Measurements from ENCODE around the gene RPN2.
A peak's percentile ranks its signal among the peaks of the same experiment; 100 is the strongest.
"Not testable (repeated sequence)": the region's sequence is repeated elsewhere in the genome, so short reads cannot be mapped to it uniquely, and the experiment has no call there.

RPN2 gene

DNA sequence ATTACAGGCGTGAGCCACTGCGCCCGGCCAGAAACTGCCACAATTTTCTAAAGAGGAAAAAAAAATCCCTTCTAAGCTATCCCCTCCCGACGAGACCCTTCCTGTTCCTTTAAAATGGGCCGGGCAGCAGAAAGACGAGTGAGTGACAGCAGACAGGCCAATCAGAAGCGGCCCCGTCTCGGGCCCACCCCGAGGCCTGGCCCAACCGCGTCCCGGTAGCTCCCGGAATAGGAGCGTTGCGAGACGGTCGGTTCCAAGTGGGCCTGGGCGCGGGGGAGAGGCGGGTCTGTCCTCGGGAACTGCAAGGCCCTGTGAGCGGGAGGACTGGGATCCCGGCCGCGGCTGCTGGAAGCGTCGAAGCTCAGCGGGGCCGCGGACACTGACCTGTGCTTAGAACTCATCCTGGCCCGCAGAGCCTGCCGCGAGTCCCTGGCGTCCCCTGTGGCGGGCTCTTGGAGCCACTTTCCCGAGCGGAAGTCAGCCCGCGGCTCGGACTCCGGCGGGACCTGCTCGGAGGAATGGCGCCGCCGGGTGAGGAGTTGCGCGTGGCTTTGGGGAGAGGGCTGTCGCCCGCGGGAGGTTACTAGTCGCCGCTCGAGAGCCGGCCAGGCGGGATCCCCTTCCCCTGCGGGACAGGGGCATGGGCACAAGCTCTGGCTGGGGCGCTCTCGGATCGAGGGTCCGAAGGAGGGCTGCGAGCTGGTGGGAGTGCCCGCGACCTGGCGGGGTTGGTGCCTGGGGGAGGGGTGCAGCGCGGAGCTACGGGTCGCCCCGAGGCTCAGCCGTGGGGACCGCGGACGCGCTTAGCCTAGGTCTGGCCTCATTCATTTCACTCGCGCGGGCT, at the start of gene RPN2, which contains the start of gene MROH8:
Gene RPN2, plus strand, starts transcription at position 492 of the 844 bp plus-strand sequence. Its CDS starts 27 bp downstream, at position 519.
Gene MROH8, minus strand, starts transcription at position 710 of the 844 bp plus-strand sequence.
- DNase-seq, result peak; percentile 95

DNA sequence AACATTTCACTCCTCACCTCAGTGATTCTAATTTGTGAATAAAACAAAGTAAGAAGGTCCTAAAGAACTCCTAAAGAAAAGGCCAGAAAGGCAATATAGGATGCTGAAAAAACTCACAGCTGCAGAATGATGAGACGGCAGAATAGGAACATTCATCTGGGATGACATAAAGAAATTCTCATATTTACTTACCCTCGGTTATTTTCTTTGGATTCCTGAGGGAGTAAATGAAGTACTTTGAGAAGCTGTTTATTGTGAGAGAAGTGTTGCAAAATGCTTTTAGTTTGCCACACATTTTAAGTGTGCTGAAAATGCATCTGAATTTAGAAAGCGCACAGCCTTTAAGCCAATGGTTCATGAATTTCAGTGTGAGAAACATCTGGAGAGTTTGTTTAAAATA, 47.6 kb upstream of the RPN2 start:
- DNase-seq, result no peak

DNA sequence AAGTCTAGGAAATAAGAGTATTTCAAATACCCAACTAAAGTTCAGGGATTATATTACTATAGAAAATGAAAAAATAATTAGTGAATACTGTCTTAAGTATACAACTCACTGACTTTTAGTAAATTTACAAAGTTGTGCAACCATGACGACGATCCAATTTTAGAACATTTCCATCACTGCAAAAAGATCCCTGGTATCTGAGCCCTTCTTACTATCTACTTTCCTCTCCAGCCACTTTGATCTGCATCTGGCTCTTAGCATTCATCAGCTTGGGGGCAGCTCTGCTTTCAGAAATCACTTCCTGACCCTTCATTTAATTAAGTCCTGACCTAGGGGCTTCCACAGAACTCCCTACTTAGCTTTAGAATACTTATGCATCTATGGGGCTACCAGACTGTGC, 45.2 kb upstream of the RPN2 start:
- no peak for DNase-seq

DNA sequence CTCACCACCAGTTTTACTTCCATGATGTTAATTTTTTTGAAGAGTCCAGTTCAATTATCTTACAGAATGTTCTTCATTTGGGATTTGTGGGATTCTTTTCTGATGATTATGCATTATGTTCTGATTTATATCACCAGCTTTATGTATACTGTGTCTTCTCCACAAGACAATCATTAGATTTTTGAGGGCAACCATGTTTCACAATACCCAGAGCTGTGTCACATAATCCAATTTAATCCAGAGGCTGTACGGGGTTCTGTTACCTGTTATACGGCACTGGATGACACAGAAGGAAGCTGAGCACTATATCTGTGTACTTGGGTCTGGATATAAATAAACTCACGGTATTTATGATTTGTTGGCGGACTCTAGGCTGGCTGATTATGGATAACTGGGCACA, 41.6 kb upstream of the RPN2 start:
- no peak for DNase-seq

DNA sequence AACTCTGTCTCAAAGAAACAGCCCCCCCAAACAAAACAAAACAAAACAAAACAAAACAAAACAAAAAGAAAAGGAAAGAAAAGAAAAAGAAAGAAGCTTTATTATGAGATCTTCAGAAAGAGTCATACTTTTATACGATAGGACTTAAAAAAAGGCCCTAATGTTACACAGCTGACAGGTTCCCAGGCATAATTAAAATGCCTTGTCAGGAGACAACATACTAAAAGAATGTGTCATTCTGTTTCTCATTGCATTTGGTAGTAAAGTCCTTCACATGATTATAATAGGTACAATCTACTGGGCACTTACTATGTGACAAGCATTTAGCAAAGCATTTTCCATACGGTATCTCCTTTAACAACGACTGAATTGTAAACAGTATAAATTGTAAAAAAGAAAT, 36.4 kb upstream of the RPN2 start:
- no peak for DNase-seq

DNA sequence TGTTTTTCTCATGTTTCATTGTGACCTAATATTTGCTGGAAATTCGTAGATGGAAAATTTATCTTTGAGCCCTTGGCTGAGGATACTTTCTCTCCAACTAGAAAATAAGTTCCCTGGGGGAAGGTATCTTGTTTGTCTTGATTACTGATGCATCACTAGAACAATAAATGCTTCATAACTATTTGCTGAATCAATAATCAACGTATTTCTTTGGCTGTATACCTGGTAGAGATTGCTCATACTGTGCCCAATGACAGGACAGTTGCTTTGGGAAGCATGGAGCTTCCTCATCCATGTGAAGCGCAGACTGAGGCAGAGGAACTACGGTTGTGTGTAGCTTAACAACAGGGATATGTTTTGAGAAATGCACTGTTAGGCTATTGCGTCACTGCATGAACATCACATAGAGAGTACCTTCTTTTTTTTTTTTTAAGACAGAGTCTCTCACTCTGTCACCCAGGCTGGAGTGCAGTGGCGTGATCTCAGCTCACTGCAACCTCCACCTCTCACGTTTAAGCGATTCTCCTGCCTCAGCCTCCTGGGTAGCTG, 34.2 kb upstream of the RPN2 start:
- no peak for DNase-seq

DNA sequence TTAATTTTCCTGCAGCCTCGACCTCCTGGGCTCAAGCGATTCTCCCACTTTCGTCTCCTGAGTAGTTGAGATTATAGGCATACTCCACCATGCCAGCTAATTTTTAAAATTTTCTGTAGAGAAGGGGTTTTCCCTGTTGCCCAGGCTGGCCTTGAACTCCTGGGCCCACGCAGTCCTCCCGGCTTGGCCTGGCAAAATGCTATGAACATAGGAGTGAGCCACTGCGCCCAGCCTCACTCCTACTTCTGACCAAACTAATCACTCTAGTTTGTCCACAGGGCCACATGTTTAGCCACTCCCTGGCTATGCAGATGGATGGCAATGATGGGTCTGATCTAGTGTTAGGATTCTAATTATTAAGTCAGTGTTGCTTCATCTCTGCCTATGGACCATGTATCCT, 31.9 kb upstream of the RPN2 start:
- DNase-seq, result no peak

DNA sequence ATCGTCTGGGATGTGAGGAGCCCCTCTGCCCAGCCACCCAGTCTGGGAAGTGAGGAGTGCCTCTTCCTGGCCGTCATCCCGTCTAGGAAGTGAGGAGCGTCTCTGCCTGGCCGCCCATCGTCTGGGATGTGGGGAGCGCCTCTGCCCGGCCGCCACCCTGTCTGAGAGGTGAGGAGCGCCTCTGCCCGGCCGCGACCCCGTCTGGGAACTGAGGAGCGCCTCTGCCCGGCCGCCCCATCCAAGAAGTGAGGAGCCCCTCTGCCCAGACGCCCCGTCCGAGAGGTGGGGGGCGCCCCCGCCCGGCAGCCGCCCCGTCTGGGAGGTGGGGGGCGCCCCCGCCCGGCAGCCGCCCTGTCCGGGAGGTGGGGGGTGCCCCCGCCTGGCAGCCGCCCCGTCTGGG, 28.3 kb upstream of the RPN2 start:
- not testable (repeated sequence) for DNase-seq

DNA sequence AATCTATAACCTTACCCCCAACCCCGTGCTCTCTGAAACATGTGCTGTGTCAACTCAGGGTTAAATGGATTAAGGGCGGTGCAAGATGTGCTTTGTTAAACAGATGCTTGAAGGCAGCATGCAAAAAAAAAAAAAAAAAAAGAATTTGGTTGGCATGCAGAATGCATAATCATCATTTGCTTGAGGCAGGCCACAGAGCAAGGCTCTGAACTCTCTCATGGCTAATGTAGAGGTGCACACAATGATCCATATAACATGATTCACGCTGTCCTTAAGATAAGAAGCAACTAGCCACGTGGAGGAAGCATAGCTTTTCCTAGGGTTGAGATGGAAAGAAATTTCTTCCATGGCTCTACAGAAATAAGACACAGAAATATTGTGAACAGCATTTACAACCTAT, 27.6 kb upstream of the RPN2 start:
- no peak for DNase-seq

DNA sequence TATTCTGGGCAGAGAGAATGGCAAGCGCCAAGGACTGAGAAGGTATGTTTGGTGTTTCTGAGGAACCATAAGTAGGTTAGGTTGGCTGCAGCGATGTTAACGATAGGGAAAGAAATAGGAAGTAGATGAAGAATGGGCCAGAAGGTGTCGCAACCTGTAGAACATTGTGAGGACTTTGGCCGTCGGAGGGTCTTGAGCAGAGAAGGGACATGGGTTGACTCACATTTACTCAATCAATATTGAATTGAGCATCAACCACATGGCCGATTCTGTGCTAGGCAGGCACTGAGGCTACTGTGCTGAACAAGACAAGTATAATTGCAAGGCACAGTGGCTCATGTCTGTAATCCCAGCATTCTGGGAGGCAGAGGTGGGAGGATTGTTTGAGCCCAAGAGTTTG, 26.8 kb upstream of the RPN2 start:
- DNase-seq, result no peak

DNA sequence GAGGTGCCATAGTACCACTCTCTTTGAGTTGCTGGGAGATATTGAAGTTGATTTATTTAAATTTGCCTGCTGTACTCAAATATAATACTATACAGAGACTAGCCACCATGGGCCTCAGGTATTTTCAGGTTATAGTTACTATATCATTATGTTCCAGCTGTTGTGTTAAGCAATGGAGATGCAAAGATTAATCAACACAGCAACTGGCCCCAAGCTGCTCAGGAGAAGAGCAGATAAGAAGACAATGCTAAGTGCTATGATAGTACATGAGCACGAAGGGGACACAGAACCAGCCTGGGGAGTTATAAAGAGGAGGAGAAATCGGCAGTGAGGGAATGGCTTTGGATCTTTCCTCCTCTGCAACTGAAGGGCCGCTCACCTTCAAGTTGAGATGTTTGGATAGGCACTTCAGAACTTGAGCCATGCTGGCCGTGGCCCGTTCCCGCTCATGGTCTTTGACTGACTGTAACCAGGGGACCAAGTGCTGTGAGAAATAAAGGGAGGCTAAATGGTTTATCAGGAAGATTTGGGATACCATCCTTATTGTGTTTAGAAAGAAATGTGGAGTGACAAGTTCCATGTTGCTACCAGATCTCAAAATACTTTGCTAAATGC, 24.3 kb upstream of the RPN2 start:
- no peak for DNase-seq

DNA sequence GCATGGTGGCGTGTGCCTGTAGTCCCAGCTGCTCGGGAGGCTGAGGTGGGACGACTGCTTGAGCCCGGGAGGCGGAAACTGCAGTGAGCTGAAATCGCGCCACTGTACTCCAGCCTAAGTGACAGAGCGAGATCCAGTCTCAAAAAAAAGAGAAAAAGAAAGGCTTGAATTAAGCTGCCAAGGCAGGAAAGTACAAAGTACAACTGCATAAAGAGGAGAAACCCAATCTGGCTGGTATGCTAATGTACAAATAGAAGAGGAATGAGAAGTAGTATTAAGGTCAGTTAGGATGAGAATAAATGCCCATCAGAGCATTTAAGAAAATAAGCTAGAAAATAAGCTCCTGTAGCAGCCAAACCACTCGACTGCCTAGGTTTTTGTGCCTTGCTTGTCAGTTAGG, 23.1 kb upstream of the RPN2 start:
- no peak for DNase-seq

DNA sequence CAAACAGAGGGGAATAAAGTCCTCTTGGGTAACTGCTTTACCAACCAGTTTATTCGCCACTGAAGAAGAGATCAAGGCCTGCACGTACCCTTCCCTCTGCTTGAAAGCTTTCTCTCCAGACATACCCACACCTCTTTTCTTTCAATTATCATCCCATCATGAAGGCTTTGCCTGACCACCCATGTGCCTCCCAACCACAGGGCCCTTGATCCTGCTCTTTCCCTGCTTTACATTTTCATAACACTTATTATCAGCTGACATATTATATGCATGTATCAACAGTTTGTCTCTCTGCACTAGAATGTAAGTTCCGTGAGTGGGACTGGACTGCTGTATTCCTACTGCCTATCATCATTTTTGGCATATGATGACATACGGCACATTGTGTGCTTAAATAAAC, 20.9 kb upstream of the RPN2 start:
- no peak for DNase-seq

DNA sequence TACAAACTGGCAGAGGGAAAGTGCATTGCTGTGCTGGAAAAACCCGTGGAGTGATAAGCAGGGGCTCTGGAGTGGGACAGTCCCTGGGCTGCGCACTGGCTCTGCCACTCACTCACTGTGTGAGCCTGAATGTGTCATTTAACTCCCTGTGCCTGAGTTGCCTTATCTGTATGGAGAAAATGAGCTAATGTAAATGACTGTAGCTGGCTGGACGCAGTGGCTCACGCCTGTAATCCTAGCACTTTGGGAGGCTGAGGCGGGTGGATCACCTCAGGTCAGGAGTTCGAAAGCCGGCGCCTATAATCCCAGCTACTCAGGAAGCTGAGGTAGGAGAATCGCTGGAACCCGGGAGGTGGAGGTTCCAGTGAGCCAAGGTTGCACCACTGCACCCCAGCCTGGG, 18.4 kb upstream of the RPN2 start:
- no peak for DNase-seq

DNA sequence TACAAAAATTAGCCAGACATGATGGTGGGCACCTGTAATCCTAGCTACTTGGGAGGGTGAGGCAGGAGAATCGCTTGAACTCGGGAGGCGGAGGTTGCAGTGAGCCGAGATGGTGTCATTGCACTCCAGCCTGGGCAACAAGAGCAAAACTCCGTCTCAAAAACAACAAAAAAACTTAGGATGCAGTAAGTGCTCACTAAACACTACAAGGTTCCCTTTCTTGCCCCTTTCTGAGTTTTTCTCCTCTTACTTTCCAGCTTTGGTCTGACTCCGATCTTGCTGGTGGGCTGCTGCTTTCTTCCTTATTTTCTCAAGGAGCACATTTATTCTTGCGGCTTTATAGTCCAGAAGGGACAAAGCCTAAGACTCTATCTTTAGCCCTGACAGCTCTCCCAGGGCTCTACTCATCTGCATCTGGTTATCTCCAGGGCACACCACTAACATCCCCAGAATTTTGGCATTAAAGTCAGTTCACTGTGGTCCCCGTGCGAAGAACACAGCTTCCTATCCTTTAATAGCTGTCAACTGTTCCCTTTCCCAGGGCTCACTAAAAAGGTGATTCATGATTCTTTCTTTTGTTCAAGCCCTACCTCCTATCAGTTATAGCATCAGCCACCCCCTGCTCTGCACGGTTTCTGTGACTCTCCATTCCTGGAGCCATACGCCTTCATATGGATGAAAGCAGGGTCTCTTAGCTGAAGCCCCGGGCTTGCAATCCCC, 17.1 kb upstream of the RPN2 start:
- DNase-seq, result no peak

DNA sequence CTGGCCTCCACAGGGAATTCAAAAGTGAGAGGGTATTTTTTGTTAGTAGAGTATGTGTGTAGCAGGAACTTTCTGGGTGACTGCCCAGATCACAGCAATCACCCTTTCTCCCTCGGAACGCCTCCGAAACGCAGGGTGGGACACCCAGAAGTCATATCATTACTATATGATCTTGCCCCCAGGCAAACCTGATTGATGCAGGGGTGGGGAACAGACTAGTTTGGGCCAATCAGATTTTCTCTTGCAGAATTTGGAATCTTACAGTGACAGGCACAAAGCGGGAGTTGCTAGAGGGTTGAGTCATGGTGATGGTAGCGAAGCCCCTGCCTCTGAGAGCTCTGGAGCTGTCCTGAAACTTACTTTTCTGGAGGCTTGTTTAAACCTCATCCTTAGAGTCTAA, 16.5 kb upstream of the RPN2 start:
- no peak for DNase-seq

DNA sequence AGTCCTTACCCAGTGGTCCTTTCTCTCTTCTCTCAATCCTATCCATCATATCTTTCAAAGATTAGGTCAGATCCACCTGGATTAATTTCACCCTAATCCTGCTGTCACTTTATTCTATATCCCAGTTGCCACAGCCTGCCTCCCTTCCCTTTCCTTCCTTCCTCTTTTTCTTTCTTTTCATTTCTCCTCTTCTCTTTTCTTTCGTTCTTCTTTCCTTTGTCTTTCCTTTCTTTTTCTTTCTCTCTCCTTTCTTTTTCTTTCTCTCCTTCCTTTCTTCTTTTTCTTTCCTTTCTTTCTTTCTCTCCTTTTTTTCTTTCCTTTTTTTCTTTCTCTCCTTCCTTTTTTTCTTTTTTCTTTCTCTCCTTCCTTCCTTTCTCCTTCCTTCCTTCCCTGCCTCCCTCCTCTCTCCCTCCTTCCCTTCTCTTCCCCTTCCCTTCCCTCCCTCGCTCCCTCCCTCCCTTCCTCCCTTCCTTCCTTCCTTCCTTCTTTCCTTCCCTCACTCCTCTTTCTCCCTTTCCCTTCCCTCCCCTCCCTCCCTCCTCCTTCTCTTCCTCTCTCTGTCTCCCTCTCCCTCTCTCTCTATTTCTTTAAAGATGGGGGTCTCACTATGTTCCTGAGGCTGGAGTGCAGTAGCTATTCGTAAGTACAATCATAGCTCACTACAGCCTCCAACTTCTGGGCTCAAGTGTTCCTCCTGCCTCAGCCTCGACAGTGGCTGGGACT, 15.1 kb upstream of the RPN2 start:
- DNase-seq, result no peak

DNA sequence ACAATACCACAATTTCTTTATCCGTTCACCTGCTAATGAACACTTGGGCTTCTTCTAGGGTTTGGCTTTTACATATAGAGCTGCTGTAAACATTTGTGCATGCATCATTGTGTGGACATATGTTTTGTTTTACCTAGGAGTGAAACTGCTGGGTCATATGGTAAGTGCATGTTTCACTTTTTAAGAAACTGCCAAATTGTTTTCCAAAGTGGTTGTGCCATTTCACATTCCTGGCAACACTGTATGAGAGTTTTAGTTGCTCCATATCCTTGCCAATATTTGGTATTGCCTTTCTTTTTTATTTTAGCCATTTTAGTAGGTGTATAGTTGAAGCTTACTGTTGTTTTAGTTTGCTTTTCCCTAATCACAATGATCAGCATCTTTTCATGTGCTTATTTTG, 14.1 kb upstream of the RPN2 start:
- DNase-seq, result no peak

DNA sequence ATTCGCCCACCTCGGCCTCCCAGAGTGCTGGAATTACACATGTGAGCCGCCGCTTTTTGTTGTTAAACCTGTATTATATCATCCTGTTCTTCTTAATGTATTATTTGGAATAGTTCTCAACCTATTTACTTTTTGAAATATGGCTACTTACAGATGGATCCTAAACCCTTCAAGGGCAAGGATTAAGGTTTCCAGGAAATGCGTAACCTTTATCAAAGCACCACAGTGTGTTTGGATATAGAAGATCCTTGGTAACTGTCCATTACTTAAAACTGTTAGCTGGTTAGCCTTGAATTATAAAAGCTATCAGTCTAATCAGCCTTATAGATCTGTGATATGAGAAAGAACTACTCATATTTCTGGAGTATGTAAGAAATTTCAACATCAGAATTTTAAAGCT, 12.3 kb upstream of the RPN2 start:
- DNase-seq, result no peak

DNA sequence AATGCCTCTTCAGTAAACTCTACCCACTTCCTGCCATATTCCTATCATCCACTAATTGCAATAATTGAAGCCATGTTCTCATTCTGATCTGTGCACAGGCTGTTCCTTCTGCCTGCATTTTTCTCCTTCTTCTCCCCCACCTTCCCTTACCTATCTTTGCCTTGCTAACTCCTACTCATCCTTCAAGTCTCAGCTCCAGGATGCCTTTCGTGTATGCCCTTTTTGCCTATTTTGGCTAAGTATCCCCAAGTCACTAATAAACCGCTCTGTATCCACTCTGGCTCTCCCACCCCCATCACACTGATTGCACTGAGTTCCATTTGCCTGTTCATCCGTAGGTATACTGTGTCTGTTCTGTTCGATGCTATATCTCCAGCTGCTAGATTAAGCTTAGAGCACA, 6.3 kb upstream of the RPN2 start:
- DNase-seq, result no peak

DNA sequence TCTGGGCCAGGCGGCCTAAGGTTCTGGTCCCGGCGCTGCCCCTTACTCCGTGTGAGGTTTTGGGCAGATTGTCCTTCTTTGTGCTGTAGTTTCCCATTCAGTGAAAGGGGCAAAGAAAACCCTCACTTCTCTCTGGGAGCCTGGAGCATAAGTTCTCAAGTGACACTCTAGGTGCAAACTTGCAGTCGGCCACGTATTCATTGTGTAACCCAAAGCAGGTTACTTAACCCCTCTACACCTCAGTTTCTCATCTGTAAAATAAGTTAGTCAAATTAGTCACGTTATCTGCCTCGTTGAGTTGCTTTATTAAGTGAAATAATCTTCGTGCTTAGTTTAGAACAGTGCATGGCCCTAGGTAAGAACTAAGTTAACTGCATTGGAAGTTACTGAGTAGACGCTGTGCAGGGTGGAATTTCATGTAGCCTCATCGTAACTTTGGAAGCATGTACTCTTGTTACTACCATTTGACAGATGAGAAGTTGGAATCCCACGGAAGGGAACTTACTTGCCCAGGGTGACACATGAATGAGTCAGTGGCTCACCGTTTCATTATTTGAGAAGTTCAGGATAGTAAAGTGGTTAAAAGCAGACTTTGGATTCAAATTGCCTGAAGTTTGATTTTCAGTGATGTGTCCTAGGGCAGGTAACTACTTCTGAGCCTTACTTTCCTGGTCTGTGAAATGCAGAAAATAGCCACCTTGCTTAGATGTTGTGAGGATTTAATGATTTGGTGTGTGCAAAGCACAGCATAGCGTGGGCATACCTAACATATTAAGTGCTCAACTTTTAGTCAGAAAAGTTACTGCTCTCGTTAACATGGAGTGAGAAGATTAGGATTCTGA, 774 bp downstream of the RPN2 start:
- no peak for DNase-seq

DNA sequence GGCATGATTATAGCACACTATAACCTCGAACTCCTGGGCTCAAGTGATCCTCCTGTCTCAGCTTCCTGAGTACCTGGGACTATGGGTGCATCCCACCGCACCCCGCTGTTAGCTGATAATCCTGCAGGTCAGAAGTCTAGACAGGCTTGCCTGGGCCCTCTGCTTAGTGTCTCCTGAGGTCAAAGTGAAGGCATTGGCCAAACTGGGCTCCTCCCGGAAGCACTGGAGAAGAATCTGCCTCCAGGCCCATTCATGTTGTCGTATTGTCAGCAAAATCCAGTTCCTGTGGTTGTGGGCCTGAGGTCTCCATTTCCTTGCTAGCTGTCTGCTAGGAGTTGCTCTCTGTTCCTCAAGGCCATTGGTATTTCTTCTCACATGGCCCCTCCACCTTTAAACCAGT, 6.6 kb downstream of the RPN2 start:
- DNase-seq, result no peak

All from COR-L47 (cell line).